Frontal cortex (tissue), 4 donors: ENCODE data around the gene OPHN1. TPM values are rescaled to one million over a fixed set of nuclear protein-coding genes. Genes with fewer than 3 reads are reported as not detected.
"Not testable (repeated sequence)": the region's sequence is repeated elsewhere in the genome, so short reads cannot be mapped to it uniquely, and the experiment has no call there.

Experiments used
- DNase-seq, 2 donors: peaks; one replicate each; pipeline ENCODE4 v3.0.0; 2012; ENCODE audit warnings: low spot score in 2 of 2
- FAIRE-seq: peaks from 2 replicates; lab custom pipeline; 2012; peaks lifted over from hg19 to GRCh38; lab: Jason Lieb, UNC
- total RNA-seq: library from RNA; depleted of rRNA; stranded (reverse); fragments of >200 nt; gene quantifications from one replicate; pipeline ENCODE4 v1.2.3, GENCODE V29; 2014
- donor health status: control.
- donor health status: control.
- donor health status: control.

OPHN1 gene
- total RNA-seq, 1 donor from 2014 or later: 39.1 TPM

DNA sequence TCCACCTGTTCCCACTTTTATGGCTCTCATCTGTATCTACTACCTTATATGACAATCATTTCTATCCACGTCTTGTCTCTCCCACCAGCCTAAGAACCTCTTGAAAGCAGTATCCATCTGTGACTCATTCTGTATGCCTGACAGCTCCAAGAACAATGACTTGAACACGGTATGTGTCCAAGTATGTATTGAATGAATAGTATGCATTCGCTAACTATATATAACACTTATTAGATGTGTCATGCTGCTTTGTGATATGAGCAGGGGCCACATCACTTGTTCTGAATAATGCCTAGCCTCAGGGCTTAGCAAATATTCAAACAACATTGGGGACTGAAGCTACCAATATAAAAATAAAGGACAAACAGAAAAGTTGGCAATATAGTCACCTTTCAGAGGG is 4.9 kb downstream of the OPHN1 start:
- FAIRE-seq (no peak), DNase-seq (no peak)

DNA sequence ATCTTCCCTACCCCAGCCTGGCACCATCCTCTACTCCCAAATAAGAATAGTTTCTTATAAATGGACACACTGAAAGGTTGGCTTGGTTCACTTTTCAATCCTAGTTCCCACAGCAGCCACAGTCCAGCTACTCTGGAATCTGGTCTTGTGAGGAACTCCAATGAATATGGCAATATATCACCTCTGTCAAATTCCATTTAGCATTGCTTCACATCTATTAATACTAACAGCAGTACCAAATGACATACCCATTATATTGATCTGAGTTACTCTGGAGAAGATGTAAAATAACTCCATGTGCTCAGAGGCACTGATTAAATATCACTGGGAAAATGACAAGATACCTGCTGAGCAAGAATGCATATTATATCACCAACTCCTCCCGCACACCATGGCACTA is 8.6 kb downstream of the OPHN1 start:
- DNase-seq: no peak
- FAIRE-seq: no peak

- no peak for FAIRE-seq
Observed at GRCh38 chrX:68422478-68422877, 10.8 kb downstream of the OPHN1 start.

DNA sequence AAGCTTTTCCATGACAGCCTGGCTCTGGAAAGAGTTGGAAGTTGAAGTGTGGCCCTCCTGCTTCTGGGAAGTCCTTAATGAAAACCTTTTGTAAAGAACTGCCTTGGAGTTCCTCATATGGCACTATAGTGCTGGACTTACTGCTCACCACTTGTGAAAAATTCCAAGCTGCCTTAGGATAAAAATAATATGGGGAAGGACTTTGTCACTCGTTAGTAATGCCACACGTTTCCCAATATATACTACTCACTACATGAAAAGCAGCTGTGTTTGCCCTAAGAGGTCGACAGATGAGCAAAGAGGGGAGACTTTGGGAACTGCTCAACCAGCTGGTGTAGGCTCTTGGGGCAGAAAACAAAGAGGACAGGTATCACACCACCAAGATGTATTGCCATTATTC is 11.7 kb downstream of the OPHN1 start:
- no peak for DNase-seq
- no peak for FAIRE-seq

More at GRCh38 chrX:68422478-68422877, 10.8 kb downstream of the OPHN1 start:
- no peak for DNase-seq

- no peak for DNase-seq
- FAIRE-seq: no peak
Observed at GRCh38 chrX:68420559-68420958, 12.7 kb downstream of the OPHN1 start.

DNA sequence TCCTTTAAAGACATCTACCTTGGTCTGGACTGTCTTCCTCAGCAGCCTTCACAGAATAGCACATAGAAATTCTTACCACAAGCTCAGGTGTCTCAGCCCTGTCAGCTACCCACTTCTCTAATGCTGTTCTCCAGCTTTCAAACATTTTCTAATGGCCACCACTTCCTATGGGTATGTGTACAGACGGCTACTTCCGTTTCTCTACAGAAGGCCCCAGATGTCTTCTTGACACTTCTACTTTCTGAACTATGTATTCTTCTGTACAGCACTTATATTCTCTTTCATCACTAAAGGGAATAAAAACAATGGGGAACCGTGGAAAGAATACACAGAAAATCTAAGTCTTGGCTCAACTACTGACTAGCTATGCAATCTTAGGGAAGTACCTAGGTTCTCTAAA is 13.3 kb downstream of the OPHN1 start:
- FAIRE-seq: no peak
- DNase-seq: no peak

- FAIRE-seq (no peak), DNase-seq (no peak)
Observed at GRCh38 chrX:68417651-68418050, 15.6 kb downstream of the OPHN1 start.

DNA sequence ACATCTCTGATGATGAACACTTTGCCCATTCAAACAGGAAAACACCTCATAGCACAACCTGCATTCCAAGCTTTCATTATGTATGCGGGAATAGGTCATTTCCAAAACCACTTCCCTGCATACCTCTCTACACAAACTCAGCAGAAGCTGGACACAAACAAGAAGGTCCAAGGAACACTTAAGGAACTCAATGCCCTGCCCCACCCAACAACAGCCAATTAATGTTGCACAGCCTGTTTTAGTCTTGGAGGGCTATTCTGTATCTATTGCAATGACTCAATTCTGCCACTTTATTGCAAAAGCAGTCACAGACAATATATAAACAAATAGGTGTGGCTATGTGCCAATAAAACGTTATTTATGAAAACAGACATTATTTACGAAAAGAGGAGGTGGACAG is 16.7 kb downstream of the OPHN1 start:
- DNase-seq: no peak
- FAIRE-seq: no peak

DNA sequence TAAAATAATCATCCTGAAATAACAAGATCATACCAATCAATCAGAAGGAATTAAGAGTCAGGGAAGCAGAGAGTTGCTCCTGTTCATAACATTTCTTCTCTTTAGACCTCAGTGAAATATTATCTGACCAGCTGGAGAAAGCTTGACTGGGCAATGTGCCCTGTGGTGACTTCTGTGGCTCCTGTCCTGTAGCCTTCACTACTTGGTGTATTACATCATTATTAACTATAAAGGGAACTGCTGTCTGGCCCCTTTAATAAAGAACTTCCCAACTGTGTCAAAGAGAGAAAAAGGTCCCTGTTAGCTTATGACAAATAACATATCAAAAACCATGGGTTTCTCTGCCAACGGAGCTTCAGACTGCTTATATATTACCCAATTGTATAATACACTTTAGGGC is 18.0 kb downstream of the OPHN1 start:
- FAIRE-seq: no peak

DNA sequence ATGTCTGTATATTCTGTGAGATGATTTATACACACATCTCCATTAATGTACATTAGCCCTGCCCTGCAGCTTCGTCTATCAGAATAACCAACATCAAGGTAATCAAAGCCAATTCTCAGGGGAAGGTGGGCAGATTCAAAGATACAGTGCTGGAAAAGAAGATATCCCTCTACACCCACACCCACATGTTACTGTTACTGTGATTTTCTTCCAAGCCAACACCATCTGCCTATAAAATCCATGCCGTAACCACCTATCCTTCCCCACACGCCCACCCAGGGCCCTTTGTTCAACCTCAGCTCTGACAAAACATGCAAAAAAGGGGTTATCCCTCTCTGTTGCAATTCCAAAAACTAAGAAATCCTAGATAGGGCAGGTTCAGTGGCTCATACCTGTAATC is 20.0 kb downstream of the OPHN1 start:
- DNase-seq: no peak
- FAIRE-seq: no peak

More for the DNA sequence above, 18.0 kb downstream of the OPHN1 start:
- DNase-seq: no peak

DNA sequence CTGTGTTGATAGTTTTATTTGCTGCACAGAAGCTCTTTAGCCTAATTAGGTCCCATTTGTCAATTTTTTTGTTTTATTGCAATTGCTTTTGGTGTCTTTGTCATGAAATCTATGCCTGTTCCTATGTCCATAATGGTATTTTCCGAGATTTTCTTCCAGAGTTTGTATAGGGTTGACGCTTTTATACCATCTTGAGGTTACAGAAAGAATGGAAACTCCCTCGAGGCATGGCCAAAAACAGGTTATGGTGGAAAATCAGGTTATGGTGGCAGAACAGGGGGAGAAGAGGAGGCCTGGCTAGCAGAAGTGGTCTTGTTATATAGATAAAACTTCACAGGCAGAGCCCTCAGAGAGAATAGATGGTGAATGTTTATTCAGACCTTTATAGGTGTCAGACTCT is 21.6 kb downstream of the OPHN1 start:
- DNase-seq (no peak), FAIRE-seq (no peak)

DNA sequence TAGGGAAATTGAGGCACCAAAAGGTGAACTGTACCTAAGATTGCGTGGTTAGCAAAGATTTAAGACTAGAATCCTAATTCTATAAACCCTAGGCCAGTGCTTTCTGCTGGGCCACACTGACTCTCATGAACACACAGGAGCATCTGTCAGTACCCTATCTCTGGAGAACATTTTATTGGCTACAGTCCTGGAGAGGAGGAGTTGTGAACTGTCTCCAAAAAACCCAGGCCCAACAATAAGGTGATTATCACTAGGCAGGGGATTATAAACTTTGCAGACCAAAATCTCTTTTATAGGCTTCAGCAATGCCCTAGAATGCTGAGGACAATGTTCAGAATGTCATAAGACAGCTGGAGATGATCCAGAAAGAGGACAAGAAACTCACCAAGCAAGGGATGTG is 24.1 kb downstream of the OPHN1 start:
- FAIRE-seq: no peak
- no peak for DNase-seq

- no peak for FAIRE-seq
- DNase-seq: no peak
Observed at GRCh38 chrX:68403522-68403921, 29.8 kb downstream of the OPHN1 start.

DNA sequence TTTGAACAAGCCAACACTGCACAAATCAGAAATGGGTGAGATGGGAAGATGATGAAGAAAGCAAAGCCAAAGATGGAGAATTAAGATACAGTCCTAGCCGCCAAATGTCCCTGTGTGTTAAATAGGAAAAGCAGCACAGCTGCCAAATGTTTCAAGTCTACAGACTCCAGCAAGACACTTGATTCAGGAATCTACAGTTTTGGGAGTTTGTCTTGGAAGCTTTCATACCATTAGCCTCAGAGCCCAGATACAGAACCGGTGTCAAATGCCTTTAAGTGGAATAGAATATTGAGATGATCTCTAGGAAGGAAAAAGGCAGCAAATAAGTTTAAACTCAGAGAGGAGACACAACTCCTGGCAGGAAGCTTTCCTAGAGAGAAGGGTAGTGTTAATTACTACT is 30.3 kb downstream of the OPHN1 start:
- no peak for FAIRE-seq
- no peak for DNase-seq

- no peak for FAIRE-seq
Observed at GRCh38 chrX:68402094-68402493, 31.2 kb downstream of the OPHN1 start.

DNA sequence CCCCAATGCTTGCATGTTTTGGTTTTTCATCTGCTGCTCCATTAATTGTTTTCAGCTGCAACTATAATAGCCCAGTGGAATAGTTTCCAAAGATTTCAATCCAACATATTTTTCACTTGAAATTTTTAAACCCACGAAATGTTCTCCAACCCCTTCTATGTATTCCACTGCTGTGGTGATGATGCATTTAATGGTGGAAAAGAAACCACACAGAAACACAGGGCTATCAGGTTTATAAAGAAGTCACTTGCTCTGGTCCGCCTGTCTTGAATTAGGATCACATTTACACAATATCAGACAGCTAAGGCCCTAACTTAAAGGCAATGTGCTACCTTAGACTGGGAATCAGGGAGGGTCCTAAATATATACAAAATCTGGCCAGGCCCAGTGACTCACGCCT is 35.0 kb downstream of the OPHN1 start:
- no peak for FAIRE-seq
- no peak for DNase-seq

More at GRCh38 chrX:68402094-68402493, 31.2 kb downstream of the OPHN1 start:
- no peak for DNase-seq

DNA sequence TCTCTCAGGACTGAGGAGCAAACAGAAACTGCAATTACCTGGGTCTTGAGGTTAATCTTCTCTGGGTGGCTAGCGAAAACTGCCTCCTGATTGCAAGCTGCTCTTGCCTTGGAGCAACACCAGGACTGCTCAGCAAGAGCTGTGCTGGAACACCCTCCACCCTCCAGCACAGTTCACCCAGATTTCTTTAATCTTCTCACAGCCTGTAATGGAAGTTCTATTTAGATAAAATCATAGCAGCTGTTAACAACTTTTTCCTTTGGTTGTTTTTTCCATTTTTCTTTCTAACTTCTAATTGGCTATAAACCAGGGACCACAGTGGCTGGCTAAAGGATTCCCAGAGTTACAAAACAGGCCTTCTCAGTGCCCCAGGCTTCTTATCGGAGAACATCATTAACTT is 36.3 kb downstream of the OPHN1 start:
- DNase-seq: no peak
- FAIRE-seq: no peak

GRCh38 chrX:68389419-68389960 is 43.8 kb downstream of the OPHN1 start:
- DNase-seq, FAIRE-seq: not testable (repeated sequence)

- no peak for DNase-seq
- FAIRE-seq: no peak
Observed at GRCh38 chrX:68387776-68388175, 45.5 kb downstream of the OPHN1 start.

DNA sequence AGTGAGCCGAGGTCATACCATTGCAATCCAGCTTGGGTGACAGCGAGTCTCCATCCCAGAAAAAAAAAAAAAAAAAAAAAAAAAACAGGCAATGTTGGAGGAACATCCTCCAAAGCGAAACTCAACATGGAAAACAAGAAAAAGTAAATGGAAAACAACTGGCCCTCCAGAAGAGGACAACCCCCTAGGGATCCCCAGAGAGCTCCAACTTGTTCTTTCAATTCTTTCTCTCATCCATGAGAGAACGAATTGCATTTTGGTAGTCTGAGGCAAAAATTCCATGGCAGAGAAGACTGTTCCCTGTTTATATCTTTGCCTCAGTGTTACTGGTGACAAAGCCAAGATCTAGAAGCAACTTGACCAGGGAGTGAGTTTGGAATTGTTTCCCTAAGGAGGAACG is 49.8 kb downstream of the OPHN1 start:
- no peak for DNase-seq
- no peak for FAIRE-seq

- DNase-seq, FAIRE-seq: not testable (repeated sequence)
Observed at GRCh38 chrX:68377579-68377978, 55.7 kb downstream of the OPHN1 start.

DNA sequence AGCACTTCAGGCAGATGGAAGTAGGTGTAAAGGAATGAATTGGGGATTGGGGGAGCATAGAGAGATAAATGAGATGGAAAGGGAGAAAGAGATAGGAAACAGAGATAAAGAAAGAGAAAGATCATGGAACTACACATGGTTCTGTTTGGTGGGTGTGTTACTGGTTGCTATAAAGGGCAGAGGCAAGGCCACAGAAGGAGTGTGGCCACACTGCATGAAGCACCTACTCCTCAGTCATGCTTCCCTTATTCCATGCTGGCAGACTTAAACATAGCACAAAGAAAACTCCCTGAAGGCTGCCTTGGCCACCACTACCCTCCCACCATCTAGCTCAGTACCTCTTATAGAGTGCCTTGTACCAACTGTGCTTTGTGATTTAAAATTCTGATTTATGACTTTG is 56.9 kb downstream of the OPHN1 start:
- FAIRE-seq: no peak
- DNase-seq: no peak

DNA sequence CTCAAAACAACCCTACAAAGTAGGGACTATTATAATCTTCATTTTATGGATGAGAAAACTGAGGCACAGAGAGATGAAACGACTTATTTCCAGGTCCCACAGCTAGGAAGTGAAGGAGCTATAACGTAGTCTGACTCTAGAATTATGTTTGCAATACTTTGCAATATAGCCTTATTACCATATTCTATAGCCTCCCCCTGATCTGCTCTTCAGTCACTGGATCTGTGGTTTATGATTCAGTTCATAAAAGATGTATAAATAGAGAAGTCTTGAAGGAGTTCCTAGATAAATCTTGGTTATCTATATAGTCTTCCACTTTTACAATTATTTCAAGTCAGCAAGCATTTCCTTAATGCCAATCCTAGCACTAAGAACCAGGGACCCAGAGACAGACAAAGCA is 57.5 kb downstream of the OPHN1 start:
- FAIRE-seq: no peak

More for the DNA sequence above, 57.5 kb downstream of the OPHN1 start:
- DNase-seq: no peak
